Effector memory CD8-positive, alpha-beta T cell (primary cell): Measurements from ENCODE around the gene INSYN2B.
A peak's percentile ranks its signal among the peaks of the same experiment; 100 is the strongest.

Experiments
- ATAC-seq: fragments of 150-1000 bp; cut with Tn5 transposase; replicated peaks from 2 replicates; pipeline ENCODE4 v1.10.0; 2021; ENCODE audit warnings: mild to moderate bottlenecking, moderate library complexity
- DNase-seq, 3 experiments: peaks; one replicate each; pipeline ENCODE4 v3.0.0; 2021
- H3K27ac Mint-ChIP-seq, 2 donors: one replicate each; pipeline ENCODE4 v1.8.0; 2022; ENCODE audit warnings: mild to moderate bottlenecking in 2 of 2, mixed read lengths in 2 of 2, moderate library complexity in 2 of 2
- H3K27me3 Mint-ChIP-seq, 2 donors: one replicate each; pipeline ENCODE4 v1.8.0; 2022; ENCODE audit warnings: mixed read lengths in 2 of 2
- H3K36me3 Mint-ChIP-seq: one replicate; pipeline ENCODE4 v1.8.0; 2022; ENCODE audit warnings: mild to moderate bottlenecking, moderate library complexity, mixed read lengths; ENCODE audit not compliant: insufficient read depth
- H3K4me1 Mint-ChIP-seq, 2 donors: one replicate each; pipeline ENCODE4 v1.8.0; 2022; ENCODE audit warnings: low read depth in 2 of 2, mixed read lengths in 2 of 2
- H3K4me3 Mint-ChIP-seq, 2 donors: one replicate each; pipeline ENCODE4 v1.8.0; 2022; ENCODE audit warnings: mild to moderate bottlenecking in 2 of 2, mixed read lengths in 2 of 2, moderate library complexity in 2 of 2
- H3K9me3 Mint-ChIP-seq, 2 donors: one replicate each; pipeline ENCODE4 v1.8.0; 2022; ENCODE audit warnings: mixed read lengths in 2 of 2

INSYN2B gene

GRCh38 chr5:169870211-169870610 is 110.1 kb downstream of the INSYN2B start:
- Mint-ChIP-seq H3K36me3 (peaks cover 6% of the 10 kb centered on the region), H3K9me3 (no peaks in the 10 kb centered on the region), H3K27ac (no peak overlapping the region), H3K4me1 (peaks cover 8 to 23% of the 10 kb centered on the region in 2 donors), H3K27me3 (no peaks in the 10 kb centered on the region), H3K4me3 (no peak overlapping the region)
- DNase-seq (no peak), ATAC-seq (no peak)

- DNase-seq (no peak), ATAC-seq (no peak)
- Mint-ChIP-seq H3K36me3 (peaks cover 6% of the 10 kb centered on the region), H3K27me3 (no peaks in the 10 kb centered on the region), H3K4me3 (no peak overlapping the region), H3K9me3 (no peaks in the 10 kb centered on the region), H3K4me1 (peaks cover 10 to 24% of the 10 kb centered on the region in 2 donors), H3K27ac (peak overlapping the region in 1 of 2 donors; percentile 9)
Measured at GRCh38 chr5:169869066-169869465, 111.2 kb downstream of the INSYN2B start.

GRCh38 chr5:169867347-169867746 is 112.9 kb downstream of the INSYN2B start:
- DNase-seq, result no peak
- Mint-ChIP-seq H3K4me1 (peaks cover 8 to 22% of the 10 kb centered on the region in 2 donors), H3K27me3 (no peaks in the 10 kb centered on the region), H3K27ac (no peak overlapping the region), H3K9me3 (no peaks in the 10 kb centered on the region), H3K36me3 (no peaks in the 10 kb centered on the region), H3K4me3 (no peak overlapping the region)
- no peak for ATAC-seq

- Mint-ChIP-seq H3K4me3 (no peak overlapping the region), H3K27me3 (no peaks in the 10 kb centered on the region), H3K27ac (peak overlapping the region in 1 of 2 donors; percentile 14), H3K4me1 (peaks cover 17 to 39% of the 10 kb centered on the region in 2 donors), H3K36me3 (peaks cover 8% of the 10 kb centered on the region), H3K9me3 (no peaks in the 10 kb centered on the region)
- no peak for ATAC-seq
- DNase-seq, result no peak
Measured at GRCh38 chr5:169864483-169864882, 115.8 kb downstream of the INSYN2B start.

- ATAC-seq, result no peak
- Mint-ChIP-seq H3K36me3 (peaks cover 13% of the 10 kb centered on the region), H3K4me1 (peaks cover 24 to 51% of the 10 kb centered on the region in 2 donors), H3K9me3 (no peaks in the 10 kb centered on the region), H3K27me3 (no peaks in the 10 kb centered on the region), H3K27ac (no peak overlapping the region), H3K4me3 (no peak overlapping the region)
- DNase-seq, result no peak
Measured at GRCh38 chr5:169862391-169862811, 117.9 kb downstream of the INSYN2B start.

GRCh38 chr5:169861934-169862333 is 118.4 kb downstream of the INSYN2B start:
- Mint-ChIP-seq H3K9me3 (no peaks in the 10 kb centered on the region), H3K4me1 (peaks cover 24 to 56% of the 10 kb centered on the region in 2 donors), H3K4me3 (no peak overlapping the region), H3K27ac (peak overlapping the region in 1 of 2 donors; percentile 33), H3K27me3 (no peaks in the 10 kb centered on the region), H3K36me3 (peaks cover 13% of the 10 kb centered on the region)
- DNase-seq (no peak), ATAC-seq (no peak)

GRCh38 chr5:169861433-169861832 is 118.9 kb downstream of the INSYN2B start:
- Mint-ChIP-seq H3K27me3 (no peaks in the 10 kb centered on the region), H3K36me3 (peaks cover 13% of the 10 kb centered on the region), H3K9me3 (no peaks in the 10 kb centered on the region), H3K27ac (peak overlapping the region in 1 of 2 donors; percentile 33), H3K4me1 (peaks cover 23 to 56% of the 10 kb centered on the region in 2 donors), H3K4me3 (no peak overlapping the region)
- DNase-seq, result no peak
- no peak for ATAC-seq

GRCh38 chr5:169860585-169860984 is 119.7 kb downstream of the INSYN2B start:
- H3K4me3 Mint-ChIP-seq, result no peak overlapping the region
- ATAC-seq (no peak), DNase-seq (no peak)
- no peaks in the 10 kb centered on the region for H3K27me3 Mint-ChIP-seq
- H3K4me1 Mint-ChIP-seq, result peaks cover 26 to 57% of the 10 kb centered on the region in 2 donors
- H3K36me3 Mint-ChIP-seq, result peaks cover 17% of the 10 kb centered on the region
- peak overlapping the region; percentile 17 to 44 for H3K27ac Mint-ChIP-seq
- no peaks in the 10 kb centered on the region for H3K9me3 Mint-ChIP-seq

GRCh38 chr5:169856571-169856970 is 123.7 kb downstream of the INSYN2B start:
- Mint-ChIP-seq H3K36me3 (peaks cover 24% of the 10 kb centered on the region), H3K4me3 (no peak overlapping the region), H3K9me3 (no peaks in the 10 kb centered on the region), H3K27ac (no peak overlapping the region), H3K27me3 (no peaks in the 10 kb centered on the region), H3K4me1 (peaks cover 30 to 60% of the 10 kb centered on the region in 2 donors)
- DNase-seq (no peak), ATAC-seq (no peak)

- peaks cover 27% of the 10 kb centered on the region for H3K36me3 Mint-ChIP-seq
- DNase-seq (no peak), ATAC-seq (no peak)
- peaks cover 0 to 8% of the 10 kb centered on the region in 2 donors for H3K9me3 Mint-ChIP-seq
- H3K27me3 Mint-ChIP-seq, result no peaks in the 10 kb centered on the region
- H3K27ac Mint-ChIP-seq, result peak overlapping the region in 1 of 2 donors; percentile 26
- H3K4me3 Mint-ChIP-seq, result no peak overlapping the region
- H3K4me1 Mint-ChIP-seq, result peaks cover 14 to 27% of the 10 kb centered on the region in 2 donors
Measured at GRCh38 chr5:169851321-169851850, 128.9 kb downstream of the INSYN2B start.

- DNase-seq, result no peak
- Mint-ChIP-seq H3K4me3 (no peak overlapping the region), H3K36me3 (peaks cover 22% of the 10 kb centered on the region), H3K4me1 (peaks cover 12 to 18% of the 10 kb centered on the region in 2 donors), H3K27ac (no peak overlapping the region), H3K9me3 (peaks cover 0 to 8% of the 10 kb centered on the region in 2 donors), H3K27me3 (no peaks in the 10 kb centered on the region)
- ATAC-seq, result no peak
Measured at GRCh38 chr5:169850409-169850808, 129.9 kb downstream of the INSYN2B start.

GRCh38 chr5:169848792-169849191 is 131.5 kb downstream of the INSYN2B start:
- no peak overlapping the region for H3K4me3 Mint-ChIP-seq
- H3K27ac Mint-ChIP-seq, result no peak overlapping the region
- peaks cover 9 to 17% of the 10 kb centered on the region in 2 donors for H3K4me1 Mint-ChIP-seq
- H3K27me3 Mint-ChIP-seq, result no peaks in the 10 kb centered on the region
- ATAC-seq (no peak), DNase-seq (no peak)
- H3K36me3 Mint-ChIP-seq, result peaks cover 17% of the 10 kb centered on the region
- H3K9me3 Mint-ChIP-seq, result peaks cover 0 to 8% of the 10 kb centered on the region in 2 donors

- Mint-ChIP-seq H3K4me3 (no peak overlapping the region), H3K9me3 (peaks cover 0 to 8% of the 10 kb centered on the region in 2 donors), H3K27ac (no peak overlapping the region), H3K36me3 (peaks cover 16% of the 10 kb centered on the region), H3K4me1 (peaks cover 8 to 15% of the 10 kb centered on the region in 2 donors), H3K27me3 (no peaks in the 10 kb centered on the region)
- no peak for ATAC-seq
- no peak for DNase-seq
Measured at GRCh38 chr5:169848271-169848670, 132.0 kb downstream of the INSYN2B start.

- Mint-ChIP-seq H3K27me3 (no peaks in the 10 kb centered on the region), H3K9me3 (peaks cover 0 to 8% of the 10 kb centered on the region in 2 donors), H3K27ac (peak overlapping the region in 1 of 2 donors; percentile 3), H3K36me3 (peaks cover 20% of the 10 kb centered on the region), H3K4me3 (no peak overlapping the region), H3K4me1 (peaks cover 10 to 19% of the 10 kb centered on the region in 2 donors)
- no peak for ATAC-seq
- DNase-seq, result no peak
Measured at GRCh38 chr5:169847519-169847918, 132.8 kb downstream of the INSYN2B start.
